H1 (cell line): ENCODE results near the gene IFIT1. TPM values are rescaled to one million over a fixed set of nuclear protein-coding genes. Genes with fewer than 3 reads are reported as not detected.

Experiments used
- CHD1 ChIP-seq: IDR thresholded peaks from 2 replicates; pipeline ENCODE4 v1.6.1; 2012; ENCODE audit warnings: low read depth, low read length, improper control_type of control experiment
- HDAC2 ChIP-seq, 2 experiments: fragments of 300-600 bp in 1 of 2; sonication (generic) in 1 of 2; IDR thresholded peaks; 2 replicates each; pipeline ENCODE4 v1.6.1; 2011 to 2012; ENCODE audit warnings: low read depth in 2 of 2, low read length in 2 of 2, mild to moderate bottlenecking in 2 of 2, moderate library complexity in 2 of 2, borderline replicate concordance in 1 of 2, inconsistent platforms in 1 of 2
- JUND ChIP-seq: IDR thresholded peaks from 2 replicates; pipeline ENCODE4 v1.6.1; 2011; ENCODE audit warnings: mild to moderate bottlenecking, improper control_type of control experiment, low read length
- KDM4A ChIP-seq: IDR thresholded peaks from one replicate; pipeline ENCODE4 v1.7.1; 2012; ENCODE audit warnings: low read depth, mild to moderate bottlenecking, moderate library complexity, low read length, inconsistent platforms; ENCODE audit not compliant: severe bottlenecking
- MAX ChIP-seq: IDR thresholded peaks from 2 replicates; pipeline ENCODE4 v1.6.1; 2012; ENCODE audit warnings: inconsistent platforms
- TCF12 ChIP-seq: IDR thresholded peaks from 2 replicates; pipeline ENCODE4 v1.6.1; 2011; ENCODE audit warnings: low read depth, mild to moderate bottlenecking, low read length
- polyA plus RNA-seq, 7 experiments: library from polyadenylated mRNA; depleted of rRNA in 3 of 7; stranded (reverse) in 5 of 7; unstranded in 2 of 7; fragments of >200 nt in 5 of 7; fragments of 200-250 nt in 2 of 7; gene quantifications; 1 replicate in 5 of 7; 2 replicates in 1 of 7; 4 replicates in 1 of 7; pipeline versions ENCODE4 v1.2.1 to v1.2.3, GENCODE V29; 2011 to 2013; ENCODE audit warnings: missing spikeins in 2 of 7, mixed read lengths in 2 of 7
- total RNA-seq: library from RNA; stranded (reverse); fragmentation: NEBNext Ultra II Directional; extraction: Animal tissue kit (Norgen Biotek cat#: 25700); gene quantifications from 2 replicates; pipeline ENCODE4 v1.2.1, GENCODE V29; 2021

The IFIT1 gene
- total and polyA plus RNA-seq, 2 of the 8 experiments (the other 6 are each of a cell fraction or from before 2014, with no cell fraction given) = 0.94 to 1.5 TPM

- TF ChIP-seq HDAC2 (IDR thresholded peaks at IDR 0.05; ENCODE audit: borderline replicate concordance in 1 of 2, low read depth in 2 of 2, low read length in 2 of 2) (no peak), CHD1 (no peak), KDM4A (no peak), TCF12 (no peak), JUND (no peak), MAX (no peak)
Measured at GRCh38 chr10:89413398-89413912, 21.0 kb downstream of the IFIT1 start (continued).
